Measurements from ENCODE around the gene AP3D1. TPM values are rescaled to one million over a fixed set of nuclear protein-coding genes. Genes with fewer than 3 reads are reported as not detected.
"Not testable (repeated sequence)": the region's sequence is repeated elsewhere in the genome, so short reads cannot be mapped to it uniquely, and the experiment has no call there.

AP3D1 gene
- total RNA-seq, 1 donor from 2014 or later = 69.6 TPM

GRCh38 chr19:2135474-2136402 lies 15.6 kb downstream of the AP3D1 start:
- no peak for ATAC-seq (ENCODE audit: poor library complexity)
- intact Hi-C loops (cut with DNase I) = no loop called here
- DNase-seq = no peak

GRCh38 chr19:2132731-2133490 lies 18.5 kb downstream of the AP3D1 start:
- ATAC-seq (ENCODE audit: poor library complexity) (peak; percentile 60), DNase-seq (peak; percentile 65)
- intact Hi-C loops (cut with DNase I) = no loop called here

DNA sequence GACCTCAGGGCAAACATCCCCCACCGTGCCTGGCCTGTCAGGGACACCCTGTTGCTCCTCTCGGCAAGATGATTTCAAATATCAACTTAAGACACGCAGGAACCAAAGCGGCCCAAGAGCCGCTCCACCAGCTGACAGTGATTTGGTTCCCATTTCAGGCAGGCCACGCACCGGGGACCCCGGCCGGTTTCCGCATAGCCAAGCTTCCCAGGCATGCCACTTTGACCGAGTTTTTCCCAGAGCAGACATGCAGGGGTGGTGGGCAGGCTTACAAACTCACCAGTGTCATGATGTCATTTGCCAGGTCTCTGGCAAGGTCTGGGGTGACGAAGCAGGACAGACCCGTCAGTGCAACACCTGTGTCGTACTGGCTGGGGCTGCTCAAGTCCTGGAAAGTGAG lies 19.2 kb downstream of the AP3D1 start:
- no peak for DNase-seq
- no peak for ATAC-seq (ENCODE audit: poor library complexity)
- intact Hi-C loops (cut with DNase I) = no loop called here

DNA sequence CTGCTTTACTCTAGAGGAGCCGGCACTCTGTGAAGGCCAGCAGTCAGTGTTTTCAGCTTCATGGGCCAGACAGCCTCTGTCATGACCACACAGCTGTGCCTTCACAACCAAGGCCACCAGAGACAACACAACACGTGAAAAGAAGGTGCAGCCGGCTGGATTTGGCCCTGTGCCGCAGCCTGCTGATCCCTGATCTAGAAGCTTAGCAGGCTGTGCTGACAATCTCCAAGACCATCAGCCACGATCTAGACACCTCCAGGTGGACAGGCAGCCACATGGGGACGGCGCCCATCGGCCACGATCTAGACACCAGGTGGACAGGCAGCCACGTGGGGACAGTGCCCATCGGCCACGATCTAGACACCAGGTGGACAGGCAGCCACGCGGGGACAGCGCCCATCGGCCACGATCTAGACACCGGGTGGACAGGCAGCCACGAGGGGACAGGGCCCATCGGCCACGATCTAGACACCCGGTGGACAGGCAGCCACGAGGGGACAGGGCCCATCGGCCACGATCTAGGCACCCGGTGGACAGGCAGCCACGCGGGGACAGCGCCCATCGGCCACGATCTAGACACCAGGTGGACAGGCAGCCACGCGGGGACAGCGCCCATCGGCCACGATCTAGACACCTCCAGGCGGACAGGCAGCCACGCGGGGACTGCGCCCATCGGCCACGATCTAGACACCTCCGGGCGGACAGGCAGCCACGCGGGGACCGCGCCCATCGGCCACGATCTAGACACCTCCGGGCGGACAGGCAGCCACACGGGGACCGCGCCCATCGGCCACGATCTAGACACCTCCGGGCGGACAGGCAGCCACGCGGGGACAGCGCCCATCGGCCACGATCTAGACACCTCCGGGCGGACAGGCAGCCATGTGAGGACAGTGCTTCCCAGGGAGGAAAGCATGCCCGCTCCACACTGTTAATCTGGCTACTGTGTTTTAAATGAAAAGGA lies 20.1 kb downstream of the AP3D1 start:
- intact Hi-C loops (cut with DNase I); DNase-seq; ATAC-seq (ENCODE audit: poor library complexity): not testable (repeated sequence)

DNA sequence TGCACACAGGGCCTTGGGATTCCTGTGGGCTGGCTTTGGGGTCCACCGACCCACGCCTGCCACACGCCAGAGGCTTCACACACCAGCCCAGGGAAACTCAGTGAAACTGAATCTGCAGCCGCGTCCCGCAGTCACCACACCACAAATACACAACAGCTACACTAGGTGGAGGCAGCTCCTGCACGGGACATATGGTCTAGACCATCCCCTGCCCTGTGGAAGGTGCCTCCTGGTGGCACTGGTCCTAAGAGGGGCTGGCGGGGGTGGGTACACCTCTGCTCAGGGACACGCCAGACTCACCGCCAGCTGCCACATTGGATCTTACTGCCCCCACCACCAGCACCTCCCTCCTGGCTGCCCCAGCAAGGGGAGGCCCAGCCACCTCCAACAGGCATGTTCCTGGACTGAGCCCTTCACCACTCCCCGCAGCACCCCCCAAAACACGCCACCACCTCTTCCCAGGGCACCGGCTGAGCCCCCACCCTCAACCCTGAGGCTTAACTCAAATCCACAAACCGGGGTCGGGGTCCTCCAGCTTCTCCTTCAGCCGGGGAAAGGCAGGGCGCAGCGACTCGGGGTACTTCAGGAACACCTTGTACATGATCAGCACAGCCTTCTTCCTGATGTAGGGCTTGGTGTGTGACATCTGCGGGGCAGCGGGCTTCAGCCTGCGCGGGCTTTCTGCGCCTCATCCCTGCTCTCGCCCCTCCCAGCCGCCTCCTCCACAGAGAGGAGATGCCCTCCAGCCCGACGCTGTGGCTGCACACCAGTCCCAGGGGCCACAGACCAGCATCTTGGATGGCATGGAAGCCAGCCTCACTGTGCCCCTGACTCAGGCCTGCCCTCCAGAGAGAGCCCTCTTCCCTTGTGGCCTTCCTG lies 21.2 kb downstream of the AP3D1 start:
- intact Hi-C loops (cut with DNase I) = no loop called here
- ATAC-seq (ENCODE audit: poor library complexity) = no peak
- DNase-seq = no peak

GRCh38 chr19:2129486-2129885 lies 21.9 kb downstream of the AP3D1 start:
- ATAC-seq (ENCODE audit: poor library complexity) (peak; percentile 78), DNase-seq (peak; percentile 82)
- intact Hi-C loops (cut with DNase I) = no loop called here

DNA sequence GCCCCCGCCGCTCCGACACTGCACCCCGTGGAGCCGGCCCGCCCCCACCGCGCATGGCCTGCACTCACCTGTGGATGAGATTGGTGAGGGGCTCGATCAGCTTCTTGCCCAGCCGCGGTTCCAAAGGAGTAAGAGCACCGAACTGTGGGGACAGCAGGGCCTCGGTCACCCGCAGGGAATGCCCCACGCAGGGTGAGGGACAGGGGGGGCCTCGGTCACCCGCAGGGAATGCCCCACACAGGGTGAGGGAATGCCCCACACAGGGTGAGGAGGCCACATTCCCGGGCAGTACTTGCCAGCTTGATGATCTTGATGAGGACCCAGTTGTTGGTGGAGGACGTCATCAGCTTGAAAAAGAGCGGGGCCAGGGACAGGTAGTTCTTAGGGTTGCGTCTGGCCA lies 22.3 kb downstream of the AP3D1 start:
- peak; percentile 3 for ATAC-seq (ENCODE audit: poor library complexity)
- DNase-seq = no peak
- intact Hi-C loops (cut with DNase I) = no loop called here

DNA sequence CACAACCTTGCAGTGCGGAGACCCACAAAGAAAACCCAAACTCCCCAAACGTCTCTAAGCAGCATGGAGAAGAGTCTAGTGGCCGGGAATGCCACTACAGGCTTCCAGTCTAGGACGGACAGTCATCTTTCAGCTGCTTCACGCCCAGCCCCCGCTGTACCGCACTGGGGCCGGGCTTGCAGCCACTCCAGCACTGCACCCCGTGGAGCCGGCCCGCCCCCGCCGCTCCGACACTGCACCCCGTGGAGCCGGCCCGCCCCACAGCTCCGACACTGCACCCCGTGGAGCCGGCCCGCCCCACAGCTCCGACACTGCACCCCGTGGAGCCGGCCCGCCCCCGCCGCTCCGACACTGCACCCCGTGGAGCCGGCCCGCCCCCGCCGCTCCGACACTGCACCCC lies 23.1 kb downstream of the AP3D1 start:
- DNase-seq; intact Hi-C loops (cut with DNase I): not testable (repeated sequence)
- peak; percentile 7 for ATAC-seq (ENCODE audit: poor library complexity)

DNA sequence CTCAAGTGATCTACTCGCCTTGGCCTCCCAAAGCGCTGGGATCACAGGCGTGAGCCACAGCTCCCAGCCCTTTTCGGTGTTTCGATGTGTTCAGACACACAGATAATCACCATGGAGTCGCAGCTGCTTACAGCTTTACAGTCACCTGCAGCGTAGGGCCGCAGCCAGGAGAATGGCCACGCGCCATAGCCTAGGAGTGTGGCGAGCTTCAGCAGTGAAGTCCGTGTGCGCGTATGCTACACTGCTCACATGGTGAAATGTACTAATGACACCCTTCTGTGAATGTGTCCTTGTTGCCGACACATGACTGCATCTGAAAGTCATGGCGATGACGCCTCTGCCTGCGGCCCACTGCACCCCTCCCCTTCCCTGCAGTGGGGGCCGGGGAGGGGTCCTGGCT lies 23.6 kb downstream of the AP3D1 start:
- DNase-seq = peak; percentile 86
- intact Hi-C loops (cut with DNase I) = no loop called here
- peak; percentile 83 for ATAC-seq (ENCODE audit: poor library complexity)

GRCh38 chr19:2126879-2127518 lies 24.4 kb downstream of the AP3D1 start:
- DNase-seq (no peak), ATAC-seq (ENCODE audit: poor library complexity) (no peak)
- intact Hi-C loops (cut with DNase I) = no loop called here

DNA sequence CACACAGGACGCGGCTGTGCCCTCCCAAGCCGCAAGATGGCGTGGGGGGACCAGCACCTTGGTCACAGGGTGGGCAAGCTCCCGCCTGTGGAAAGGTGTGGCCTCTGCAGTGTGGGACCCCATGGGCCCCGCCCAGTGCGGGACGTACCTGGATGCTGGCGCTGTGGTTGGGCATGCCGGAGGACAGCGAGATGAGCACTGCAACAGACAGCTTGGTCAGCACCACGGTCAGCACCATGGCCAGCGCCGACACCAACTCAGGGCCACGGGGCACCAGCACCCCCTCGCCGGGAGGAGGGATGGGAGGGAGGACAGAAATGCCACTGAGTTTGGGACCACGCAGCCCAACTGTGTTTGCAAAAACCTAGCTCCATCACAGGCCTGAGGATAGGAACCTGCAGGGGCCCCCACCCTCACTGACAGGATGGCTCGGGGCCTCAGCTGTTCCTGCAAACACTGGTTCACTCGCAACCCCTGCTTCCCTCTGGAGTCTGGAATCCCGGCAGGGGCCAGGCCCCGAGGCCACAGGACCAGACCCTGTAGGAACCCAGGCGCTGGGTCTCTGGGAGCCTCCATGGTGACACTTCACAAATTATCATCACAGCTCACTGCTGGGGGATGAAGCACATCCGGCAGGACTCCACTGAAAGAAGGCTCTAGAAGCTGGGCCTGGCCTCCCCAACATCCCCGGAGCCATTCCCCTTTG lies 27.5 kb downstream of the AP3D1 start:
- intact Hi-C loops (cut with DNase I) = no loop called here

DNA sequence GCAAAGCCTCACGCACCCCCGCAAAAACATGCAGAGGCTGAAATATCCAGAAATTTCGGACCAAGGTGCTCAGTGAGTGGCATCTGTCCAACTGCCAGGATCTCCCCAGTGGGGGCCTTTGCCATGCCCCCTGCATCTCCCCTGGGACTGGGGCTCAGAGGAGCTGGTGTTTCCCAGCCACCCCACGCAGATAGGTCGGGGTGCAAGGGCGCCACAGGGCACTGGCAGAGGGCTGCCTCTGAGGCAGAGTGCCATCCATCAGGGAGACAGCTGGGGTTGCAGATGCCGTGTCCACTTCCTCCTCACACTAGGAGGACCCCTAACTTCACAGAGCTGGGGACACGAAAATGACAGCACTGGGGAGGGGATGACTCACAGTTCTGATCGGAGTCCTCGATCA lies 28.4 kb downstream of the AP3D1 start:
- intact Hi-C loops (cut with DNase I) = no loop called here
- DNase-seq (no peak), ATAC-seq (ENCODE audit: poor library complexity) (no peak)

More for the DNA sequence above, 27.5 kb downstream of the AP3D1 start:
- ATAC-seq (ENCODE audit: poor library complexity) (no peak), DNase-seq (no peak)

DNA sequence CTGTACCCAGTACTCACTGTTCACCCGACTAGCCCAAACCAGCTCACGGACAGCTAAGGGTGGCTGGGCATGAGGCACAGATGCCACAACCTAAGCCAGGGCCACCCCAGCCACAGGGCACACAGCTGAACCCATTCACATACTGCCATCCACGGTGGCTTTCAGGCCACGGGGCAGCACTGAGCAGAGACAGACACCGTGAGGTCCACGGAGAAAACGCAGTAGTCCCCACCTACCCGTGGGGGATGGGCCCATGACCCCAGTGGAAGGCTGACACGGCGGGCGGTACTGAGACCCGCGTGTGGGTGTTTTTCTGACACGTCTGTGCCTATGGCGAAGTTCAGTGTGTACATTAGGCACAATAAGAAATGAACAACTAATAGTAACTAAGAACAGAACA lies 29.1 kb downstream of the AP3D1 start:
- intact Hi-C loops (cut with DNase I) = no loop called here
- no peak for ATAC-seq (ENCODE audit: poor library complexity)
- DNase-seq = no peak

GRCh38 chr19:2121416-2122051 lies 29.8 kb downstream of the AP3D1 start:
- intact Hi-C loops (cut with DNase I) = no loop called here
- ATAC-seq (ENCODE audit: poor library complexity) (no peak), DNase-seq (no peak)

DNA sequence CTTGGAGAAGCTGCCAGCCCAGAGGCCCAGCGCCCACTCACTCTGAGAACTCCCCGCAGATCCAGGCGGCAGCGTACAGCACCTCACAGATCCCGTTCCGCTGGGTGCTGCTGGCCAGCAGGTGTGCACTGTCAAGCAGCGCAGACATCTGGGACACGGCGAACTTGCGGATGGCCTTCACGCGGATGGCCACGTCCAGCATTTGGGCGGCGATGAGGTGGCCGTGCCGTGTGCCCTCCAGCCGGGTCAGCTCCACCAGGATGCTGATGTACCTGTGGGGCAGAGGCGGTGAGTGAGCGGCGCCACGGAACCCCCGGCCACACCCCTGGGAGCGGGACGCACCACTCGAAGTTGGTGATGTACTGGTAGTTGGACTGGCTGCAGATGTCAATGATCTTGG lies 30.5 kb downstream of the AP3D1 start:
- ATAC-seq (ENCODE audit: poor library complexity) (no peak), DNase-seq (no peak)
- intact Hi-C loops (cut with DNase I) = no loop called here

Data from Right ventricle myocardium superior (tissue), 1 donor.